Osteoblast (primary cell): ENCODE results near the gene USHBP1. TPM values are rescaled to one million over a fixed set of nuclear protein-coding genes. Genes with fewer than 3 reads are reported as not detected.

Source experiments
- DNase-seq: peaks from one replicate; pipeline ENCODE4 v3.0.0; 2011; ENCODE audit warnings: low spot score, mixed read lengths; ENCODE audit not compliant: insufficient read length; ENCODE audit errors: missing footprints
- H2AFZ ChIP-seq: 2 replicates; pipeline ENCODE4 v1.6.0; 2011; ENCODE audit warnings: mild to moderate bottlenecking, low read length
- H3K27ac ChIP-seq: 2 replicates; pipeline ENCODE4 v1.5.1; 2011; ENCODE audit warnings: mild to moderate bottlenecking, low read depth, low read length, moderate library complexity
- H3K27me3 ChIP-seq: 2 replicates; pipeline ENCODE4 v1.6.0; 2012; ENCODE audit warnings: mild to moderate bottlenecking, control low read depth, inconsistent platforms, low read length, moderate library complexity; ENCODE audit not compliant: insufficient read depth
- H3K36me3 ChIP-seq: 2 replicates; pipeline ENCODE4 v1.5.1; 2011; ENCODE audit warnings: mild to moderate bottlenecking, low read length, control low read depth, moderate library complexity; ENCODE audit not compliant: insufficient read depth
- H3K4me1 ChIP-seq: 2 replicates; pipeline ENCODE4 v1.5.1; 2011; ENCODE audit warnings: mild to moderate bottlenecking, low read length, control low read depth, moderate library complexity; ENCODE audit not compliant: insufficient read depth
- H3K4me2 ChIP-seq: 2 replicates; pipeline ENCODE4 v1.6.0; 2011; ENCODE audit warnings: mild to moderate bottlenecking, low read length; ENCODE audit not compliant: insufficient read depth
- H3K4me3 ChIP-seq: fragments of 200-600 bp; sonication (generic); 3 replicates; pipeline ENCODE4 v1.5.1; 2012; ENCODE audit warnings: mild to moderate bottlenecking, low read length, inconsistent platforms; ENCODE audit not compliant: insufficient read depth
- H3K79me2 ChIP-seq: 2 replicates; pipeline ENCODE4 v1.6.0; 2012; ENCODE audit warnings: mild to moderate bottlenecking, low read length, control low read depth, inconsistent platforms; ENCODE audit not compliant: insufficient read depth
- H3K9me3 ChIP-seq: 2 replicates; pipeline ENCODE4 v1.5.1; 2011; ENCODE audit warnings: low read depth, low read length, control low read depth
- H4K20me1 ChIP-seq: 2 replicates; pipeline ENCODE4 v1.6.0; 2012; ENCODE audit warnings: mild to moderate bottlenecking, low read length, control low read depth; ENCODE audit not compliant: insufficient read depth
- total RNA-seq: library from RNA; depleted of rRNA; stranded (reverse); fragments of >200 nt; gene quantifications from 2 replicates; pipeline ENCODE4 v1.2.3, GENCODE V29; 2012
- TF ChIP-seq, protein P1 (sequence below): IDR thresholded peaks from 2 replicates; pipeline ENCODE4 v1.5.1; 2011; ENCODE audit warnings: mild to moderate bottlenecking, low read depth, low read length, moderate library complexity; ENCODE audit errors: extremely low read depth

Gene USHBP1
- total RNA-seq, 1 donor = not detected

DNA sequence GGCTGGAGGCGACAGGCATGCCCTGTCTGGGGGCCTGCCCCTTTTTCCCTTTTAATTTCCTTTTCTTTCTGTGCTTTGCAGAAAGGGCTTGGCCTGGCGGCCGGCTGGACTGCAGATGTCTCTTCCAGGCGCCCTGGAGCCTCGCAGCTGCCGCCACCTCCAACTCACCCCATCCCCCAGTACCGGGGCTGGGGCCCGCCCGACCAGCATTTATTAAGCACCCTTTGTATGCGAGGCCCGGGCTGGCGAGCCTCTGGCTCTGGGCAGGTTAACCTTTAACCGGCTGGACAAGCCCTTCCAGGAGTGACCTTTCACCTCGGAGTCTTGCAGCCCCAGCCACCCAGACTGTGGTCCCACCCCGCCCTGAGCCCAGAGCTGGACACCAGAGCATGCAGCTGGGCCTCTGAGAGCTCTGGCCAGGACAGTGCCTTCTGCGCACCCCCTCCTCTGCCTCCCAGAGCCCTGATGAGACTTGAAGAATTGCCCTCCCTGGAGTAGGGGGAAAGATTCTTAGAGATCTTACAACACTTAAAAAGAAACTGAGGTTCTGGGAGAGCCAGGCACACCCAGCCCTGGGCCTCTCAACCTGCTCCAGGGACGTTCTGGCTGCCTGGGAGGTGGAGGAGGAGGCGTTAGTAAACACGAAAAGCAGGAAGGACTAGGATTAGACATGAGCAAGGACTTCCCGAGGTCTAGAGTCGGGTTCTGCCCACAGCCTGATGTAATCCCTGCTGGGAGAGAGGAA lies 17.7 kb downstream of the USHBP1 start:
- H3K4me1 ChIP-seq = peaks cover 32% of the 10 kb centered on the region
- peak; percentile 92 for DNase-seq
- peaks cover 32% of the 10 kb centered on the region for H3K79me2 ChIP-seq
- H2AFZ ChIP-seq = no peak overlapping the region
- H3K27me3 ChIP-seq = no peaks in the 10 kb centered on the region
- peak overlapping the region; percentile 72 for H3K4me3 ChIP-seq
- H3K9me3 ChIP-seq = no peaks in the 10 kb centered on the region
- H3K4me2 ChIP-seq = peak overlapping the region; percentile 85
- no peak overlapping the region for H3K27ac ChIP-seq
- TF ChIP-seq, protein P1, sequence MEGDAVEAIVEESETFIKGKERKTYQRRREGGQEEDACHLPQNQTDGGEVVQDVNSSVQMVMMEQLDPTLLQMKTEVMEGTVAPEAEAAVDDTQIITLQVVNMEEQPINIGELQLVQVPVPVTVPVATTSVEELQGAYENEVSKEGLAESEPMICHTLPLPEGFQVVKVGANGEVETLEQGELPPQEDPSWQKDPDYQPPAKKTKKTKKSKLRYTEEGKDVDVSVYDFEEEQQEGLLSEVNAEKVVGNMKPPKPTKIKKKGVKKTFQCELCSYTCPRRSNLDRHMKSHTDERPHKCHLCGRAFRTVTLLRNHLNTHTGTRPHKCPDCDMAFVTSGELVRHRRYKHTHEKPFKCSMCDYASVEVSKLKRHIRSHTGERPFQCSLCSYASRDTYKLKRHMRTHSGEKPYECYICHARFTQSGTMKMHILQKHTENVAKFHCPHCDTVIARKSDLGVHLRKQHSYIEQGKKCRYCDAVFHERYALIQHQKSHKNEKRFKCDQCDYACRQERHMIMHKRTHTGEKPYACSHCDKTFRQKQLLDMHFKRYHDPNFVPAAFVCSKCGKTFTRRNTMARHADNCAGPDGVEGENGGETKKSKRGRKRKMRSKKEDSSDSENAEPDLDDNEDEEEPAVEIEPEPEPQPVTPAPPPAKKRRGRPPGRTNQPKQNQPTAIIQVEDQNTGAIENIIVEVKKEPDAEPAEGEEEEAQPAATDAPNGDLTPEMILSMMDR = no peak
- no peaks in the 10 kb centered on the region for H3K36me3 ChIP-seq
- peaks cover 14% of the 10 kb centered on the region for H4K20me1 ChIP-seq

DNA sequence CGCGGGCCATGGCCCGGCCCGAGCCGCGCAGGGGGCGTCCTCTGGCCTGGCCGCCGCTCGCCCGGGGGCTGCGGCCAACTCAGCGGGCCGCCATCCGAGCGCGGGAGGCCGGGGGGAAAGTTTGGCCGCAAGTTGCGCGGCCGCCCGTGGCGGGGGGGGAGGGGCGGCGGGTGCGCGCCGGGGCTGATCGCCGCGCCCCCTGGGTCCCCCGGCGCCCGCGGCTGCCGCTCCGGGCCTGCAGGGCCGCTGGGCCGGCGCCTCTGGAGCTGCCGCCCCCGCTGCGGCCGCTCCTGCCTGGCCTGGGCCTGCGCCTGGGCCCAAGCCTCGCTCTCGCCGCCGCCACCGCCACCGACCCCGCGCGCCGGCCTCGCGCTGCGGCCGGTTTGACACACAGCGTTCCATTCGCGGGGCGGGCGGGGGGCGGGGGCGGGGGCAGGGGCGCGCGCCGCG lies 19.0 kb downstream of the USHBP1 start, which contains the start of gene NR2F6:
NR2F6 (minus strand) TSS at position 385 of the 450 bp plus-strand sequence. CDS start 699 bp downstream, outside the sequence.
- Histone ChIP-seq H3K27me3 (no peaks in the 10 kb centered on the region), H3K9me3 (no peaks in the 10 kb centered on the region), H3K4me1 (peaks cover 32% of the 10 kb centered on the region), H3K4me2 (peak within 1 kb of the TSS; percentile 92), H3K4me3 (peak within 1 kb of the TSS; percentile 91), H3K79me2 (peaks cover 42% of the 10 kb centered on the region), H2AFZ (peak within 1 kb of the TSS; percentile 76), H3K36me3 (peaks cover 2% of the 10 kb centered on the region), H3K27ac (no peak within 1 kb of the TSS), H4K20me1 (peaks cover 25% of the 10 kb centered on the region)
- DNase-seq = no peak
- TF ChIP-seq, protein P1 = no peak

DNA sequence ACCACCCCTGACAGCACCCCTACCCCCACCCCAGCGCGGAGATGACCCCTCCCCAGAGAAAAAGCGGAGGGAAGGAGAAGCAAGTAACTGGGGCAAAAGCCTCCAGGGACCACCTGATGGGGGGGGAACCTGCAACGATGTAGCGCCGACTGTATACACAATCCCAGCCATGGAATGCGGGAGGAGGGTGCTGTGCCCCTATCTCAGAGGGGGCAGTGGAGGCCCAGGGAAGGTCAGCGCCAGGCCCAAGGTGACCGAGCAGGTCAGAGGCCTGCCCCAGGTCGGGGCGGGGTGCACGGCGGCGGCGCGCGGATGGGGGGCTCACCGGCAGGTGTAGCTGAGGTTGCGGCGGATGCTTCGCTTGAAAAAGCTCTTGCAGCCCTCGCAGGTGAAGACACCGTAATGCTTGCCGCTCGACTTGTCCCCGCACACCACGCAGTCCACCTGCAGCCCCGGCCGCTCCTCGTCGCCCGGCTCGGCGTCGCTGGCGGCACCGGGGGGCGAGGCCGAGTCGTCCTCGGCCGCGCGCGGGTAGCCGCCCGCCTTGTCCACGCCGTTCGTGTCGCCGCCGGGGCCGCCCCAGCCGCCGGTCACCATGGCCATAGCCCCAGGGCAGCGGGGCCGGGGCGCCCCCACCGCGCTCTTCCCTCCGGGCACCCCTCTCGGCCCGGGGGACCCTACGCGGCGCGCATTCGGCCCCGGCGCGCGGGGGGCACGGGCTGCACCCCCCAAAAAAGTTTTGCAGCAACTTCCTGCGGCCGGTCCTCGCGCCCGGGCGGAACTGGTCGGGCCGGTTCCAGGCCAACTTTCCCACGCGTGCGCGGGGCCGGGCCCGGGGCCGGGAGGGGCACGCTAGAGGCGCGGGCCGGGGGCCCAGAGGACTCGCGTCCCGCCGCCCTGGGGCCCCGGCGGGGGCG lies 19.7 kb downstream of the USHBP1 start:
- Histone ChIP-seq H3K4me1 (peaks cover 32% of the 10 kb centered on the region), H3K27me3 (no peaks in the 10 kb centered on the region), H3K79me2 (peaks cover 46% of the 10 kb centered on the region), H3K27ac (no peak overlapping the region), H3K4me2 (peak overlapping the region; percentile 92), H3K9me3 (no peaks in the 10 kb centered on the region), H3K4me3 (peak overlapping the region; percentile 91), H3K36me3 (peaks cover 2% of the 10 kb centered on the region), H4K20me1 (peaks cover 26% of the 10 kb centered on the region), H2AFZ (no peak overlapping the region)
- peak; percentile 93 for DNase-seq
- TF ChIP-seq, protein P1 = no peak
